Activated CD4-positive, alpha-beta T cell treated with anti-CD3 and anti-CD28 coated beads, Interleukin-2, amount 10 ng/mL, durations not matched to agents 7 days and 5 days (primary cell): ENCODE measurements around the gene KIR2DL4. TPM values are rescaled to one million over a fixed set of nuclear protein-coding genes. Genes with fewer than 3 reads are reported as not detected.
"Not testable (repeated sequence)": the region's sequence is repeated elsewhere in the genome, so short reads cannot be mapped to it uniquely, and the experiment has no call there.

Experiments
- CTCF ChIA-PET: fragments of 350-600 bp; sonication (Branson Sonifier 250); formaldehyde crosslinking; loops from one replicate; lab custom pipeline; 2021; ENCODE audit warnings: antibody characterized with exemption; lab: Charles Lee
- POLR2A ChIA-PET: fragments of 350-600 bp; sonication (Branson Sonifier 250); formaldehyde crosslinking; loops from one replicate; lab custom pipeline; 2021; ENCODE audit warnings: antibody characterized with exemption; lab: Charles Lee
- DNase-seq: peaks from one replicate; pipeline ENCODE4 v3.0.0-alpha.2; 2020
- H3K27ac Mint-ChIP-seq: one replicate; pipeline ENCODE4 v1.8.0; 2021; ENCODE audit warnings: mild to moderate bottlenecking, moderate library complexity, mixed read lengths
- H3K27me3 Mint-ChIP-seq: one replicate; pipeline ENCODE4 v1.8.0; 2021; ENCODE audit warnings: mixed read lengths
- H3K36me3 Mint-ChIP-seq: one replicate; pipeline ENCODE4 v1.8.0; 2021; ENCODE audit warnings: low read depth, mixed read lengths
- H3K4me1 Mint-ChIP-seq: one replicate; pipeline ENCODE4 v1.8.0; 2021; ENCODE audit warnings: mixed read lengths
- H3K4me3 Mint-ChIP-seq: one replicate; pipeline ENCODE4 v1.8.0; 2021; ENCODE audit warnings: mild to moderate bottlenecking, moderate library complexity, mixed read lengths
- H3K9me3 Mint-ChIP-seq: one replicate; pipeline ENCODE4 v1.8.0; 2021; ENCODE audit warnings: mixed read lengths
- total RNA-seq, 2 experiments: library from RNA; stranded (reverse); gene quantifications; one replicate each; pipeline ENCODE4 v1.2.3, GENCODE V29; 2021

The KIR2DL4 gene
- total RNA-seq, 2 experiments from 2014 or later, result 0.30 TPM; not detected in 1

DNA sequence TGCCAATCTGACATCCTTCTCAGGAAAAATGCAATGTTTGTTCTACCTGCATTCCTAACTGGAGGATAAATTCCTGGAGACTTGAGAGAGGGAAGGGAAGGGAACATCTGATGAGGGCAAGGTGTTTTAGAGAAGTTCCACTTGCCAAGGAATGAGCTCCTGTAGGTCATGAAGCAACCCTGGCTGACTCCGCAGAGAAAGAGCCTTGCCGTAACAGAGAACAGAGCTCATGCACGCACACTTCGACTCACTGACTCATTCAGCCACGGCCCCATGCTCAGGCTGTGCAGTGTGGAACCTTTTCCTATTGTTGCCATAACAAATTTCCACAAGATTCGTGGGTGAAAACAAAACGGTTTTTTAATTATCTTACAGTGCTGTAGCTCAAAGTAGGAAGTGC lies 24.5 kb upstream of the KIR2DL4 start:
- H3K4me1 Mint-ChIP-seq, H3K9me3 Mint-ChIP-seq, H3K4me3 Mint-ChIP-seq, POLR2A ChIA-PET, CTCF ChIA-PET, DNase-seq, H3K27me3 Mint-ChIP-seq, H3K27ac Mint-ChIP-seq, H3K36me3 Mint-ChIP-seq: not testable (repeated sequence)

DNA sequence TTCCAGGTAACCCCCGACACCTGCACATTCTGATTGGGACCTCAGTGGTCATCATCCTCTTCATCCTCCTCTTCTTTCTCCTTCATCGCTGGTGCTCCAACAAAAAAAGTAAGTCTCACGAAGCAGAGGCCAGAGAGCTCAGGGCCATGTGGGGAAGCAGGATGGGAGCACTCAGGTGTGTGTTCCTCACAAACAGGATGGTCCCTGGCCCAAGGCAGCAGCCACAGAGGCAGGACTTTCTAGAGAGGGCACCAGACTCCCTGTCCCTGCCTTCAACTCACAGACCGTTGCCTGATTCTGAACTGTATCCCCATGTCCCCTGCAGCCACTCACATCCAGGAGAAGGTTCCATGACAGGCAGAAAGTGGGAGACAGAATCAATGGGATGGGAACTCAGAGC lies 20.5 kb upstream of the KIR2DL4 start:
- POLR2A ChIA-PET, H3K4me1 Mint-ChIP-seq, H3K4me3 Mint-ChIP-seq, H3K36me3 Mint-ChIP-seq, CTCF ChIA-PET, H3K27me3 Mint-ChIP-seq, H3K9me3 Mint-ChIP-seq, H3K27ac Mint-ChIP-seq, DNase-seq: not testable (repeated sequence)

GRCh38 chr19:54786091-54786723 lies 17.2 kb upstream of the KIR2DL4 start:
- H3K9me3 Mint-ChIP-seq, POLR2A ChIA-PET, CTCF ChIA-PET, H3K27me3 Mint-ChIP-seq, H3K4me1 Mint-ChIP-seq, DNase-seq, H3K36me3 Mint-ChIP-seq, H3K4me3 Mint-ChIP-seq, H3K27ac Mint-ChIP-seq: not testable (repeated sequence)

GRCh38 chr19:54788154-54788553 lies 15.3 kb upstream of the KIR2DL4 start:
- H3K4me1 Mint-ChIP-seq, CTCF ChIA-PET, H3K4me3 Mint-ChIP-seq, DNase-seq, H3K27ac Mint-ChIP-seq, H3K36me3 Mint-ChIP-seq, POLR2A ChIA-PET, H3K9me3 Mint-ChIP-seq: not testable (repeated sequence)
- H3K27me3 Mint-ChIP-seq, result peaks cover 13% of the 10 kb centered on the region

GRCh38 chr19:54790711-54791110 lies 12.7 kb upstream of the KIR2DL4 start:
- CTCF ChIA-PET, result no interaction called here
- H3K27ac Mint-ChIP-seq, result no peak overlapping the region
- POLR2A ChIA-PET, result no interaction called here
- H3K9me3 Mint-ChIP-seq, result no peaks in the 10 kb centered on the region
- H3K36me3 Mint-ChIP-seq, result no peaks in the 10 kb centered on the region
- no peak overlapping the region for H3K4me3 Mint-ChIP-seq
- H3K4me1 Mint-ChIP-seq, result peaks cover 11% of the 10 kb centered on the region
- DNase-seq, result no peak
- H3K27me3 Mint-ChIP-seq, result peaks cover 13% of the 10 kb centered on the region

GRCh38 chr19:54791476-54791875 lies 11.9 kb upstream of the KIR2DL4 start:
- Mint-ChIP-seq H3K4me1 (peaks cover 11% of the 10 kb centered on the region), H3K36me3 (no peaks in the 10 kb centered on the region), H3K27me3 (peaks cover 13% of the 10 kb centered on the region), H3K4me3 (no peak overlapping the region), H3K27ac (no peak overlapping the region), H3K9me3 (no peaks in the 10 kb centered on the region)
- POLR2A ChIA-PET, result no interaction called here
- no peak for DNase-seq
- CTCF ChIA-PET, result no interaction called here

- Mint-ChIP-seq H3K4me1 (peaks cover 11% of the 10 kb centered on the region), H3K9me3 (no peaks in the 10 kb centered on the region), H3K27ac (no peak overlapping the region), H3K36me3 (no peaks in the 10 kb centered on the region), H3K27me3 (peaks cover 20% of the 10 kb centered on the region), H3K4me3 (peak overlapping the region; percentile 63)
- DNase-seq, result no peak
- ChIA-PET CTCF (no interaction called here), POLR2A (no interaction called here)
Observed at GRCh38 chr19:54792814-54793213, 10.6 kb upstream of the KIR2DL4 start.

DNA sequence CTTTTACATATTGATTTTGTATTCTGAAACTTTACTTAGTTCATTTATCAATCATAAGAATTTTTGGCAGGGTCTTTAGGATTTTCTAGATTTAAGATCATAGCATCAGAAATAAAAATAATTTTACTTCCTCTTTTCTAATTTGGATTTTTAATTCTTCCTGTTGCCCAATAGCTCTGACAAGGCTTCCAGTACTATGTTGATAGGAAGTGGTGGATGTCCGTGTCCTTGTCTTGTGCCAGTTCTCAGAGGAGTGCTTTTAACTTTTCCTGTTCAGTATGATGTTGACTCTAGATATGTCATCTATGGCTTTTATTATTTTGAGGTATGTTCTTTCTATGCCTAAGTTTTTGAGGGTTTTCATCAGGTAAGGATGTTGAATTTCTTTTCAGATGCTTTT lies 7.7 kb upstream of the KIR2DL4 start:
- POLR2A ChIA-PET, result no interaction called here
- DNase-seq, result no peak
- Mint-ChIP-seq H3K27ac (no peak overlapping the region), H3K4me1 (peaks cover 11% of the 10 kb centered on the region), H3K9me3 (no peaks in the 10 kb centered on the region), H3K4me3 (no peak overlapping the region), H3K27me3 (peaks cover 20% of the 10 kb centered on the region), H3K36me3 (no peaks in the 10 kb centered on the region)
- CTCF ChIA-PET, result no interaction called here

GRCh38 chr19:54804101-54804500 lies 691 bp downstream of the KIR2DL4 start:
- no peaks in the 10 kb centered on the region for H3K9me3 Mint-ChIP-seq
- H3K27ac Mint-ChIP-seq, result no peak overlapping the region
- DNase-seq, result no peak
- H3K27me3 Mint-ChIP-seq, result peaks cover 2% of the 10 kb centered on the region
- no peaks in the 10 kb centered on the region for H3K36me3 Mint-ChIP-seq
- H3K4me3 Mint-ChIP-seq, result no peak overlapping the region
- no peaks in the 10 kb centered on the region for H3K4me1 Mint-ChIP-seq
- CTCF ChIA-PET, result no interaction called here
- POLR2A ChIA-PET, result no interaction called here

- CTCF ChIA-PET, result no interaction called here
- H3K36me3 Mint-ChIP-seq, result no peaks in the 10 kb centered on the region
- no peak for DNase-seq
- no peaks in the 10 kb centered on the region for H3K9me3 Mint-ChIP-seq
- H3K27me3 Mint-ChIP-seq, result peaks cover 2% of the 10 kb centered on the region
- no peaks in the 10 kb centered on the region for H3K4me1 Mint-ChIP-seq
- no peak overlapping the region for H3K27ac Mint-ChIP-seq
- H3K4me3 Mint-ChIP-seq, result no peak overlapping the region
- POLR2A ChIA-PET, result no interaction called here
Observed at GRCh38 chr19:54804571-54804970, 1.2 kb downstream of the KIR2DL4 start.

DNA sequence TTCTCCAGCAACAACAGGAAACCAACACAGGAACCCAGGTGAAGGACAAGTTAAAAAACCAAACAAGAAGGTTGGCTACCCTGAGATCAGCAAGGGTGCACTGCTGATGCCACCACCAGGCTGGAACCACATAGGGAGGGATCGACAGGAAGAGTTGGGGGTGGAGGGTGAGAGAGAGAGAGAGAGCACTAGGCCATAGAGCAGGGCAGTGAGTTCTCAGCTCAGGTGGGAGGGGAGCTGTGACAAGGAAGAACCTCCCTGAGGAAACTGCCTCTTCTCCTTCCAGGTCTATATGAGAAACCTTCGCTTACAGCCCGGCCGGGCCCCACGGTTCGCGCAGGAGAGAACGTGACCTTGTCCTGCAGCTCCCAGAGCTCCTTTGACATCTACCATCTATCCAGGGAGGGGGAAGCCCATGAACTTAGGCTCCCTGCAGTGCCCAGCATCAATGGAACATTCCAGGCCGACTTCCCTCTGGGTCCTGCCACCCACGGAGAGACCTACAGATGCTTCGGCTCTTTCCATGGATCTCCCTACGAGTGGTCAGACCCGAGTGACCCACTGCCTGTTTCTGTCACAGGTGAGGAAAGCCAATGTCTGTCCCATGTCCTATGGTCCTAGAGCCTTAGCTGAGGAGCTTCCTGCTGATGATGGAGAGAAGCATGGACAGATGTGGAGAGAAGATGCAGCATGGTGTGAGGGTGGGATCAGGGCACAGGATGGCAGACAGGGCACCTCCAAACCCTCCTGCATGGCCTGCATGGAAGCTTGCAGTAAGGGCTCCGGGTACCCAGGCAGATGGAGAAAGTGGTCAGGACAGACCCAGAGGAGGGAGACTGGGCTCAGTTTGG lies 2.5 kb downstream of the KIR2DL4 start:
- no peak for DNase-seq
- CTCF ChIA-PET, result no interaction called here

DNA sequence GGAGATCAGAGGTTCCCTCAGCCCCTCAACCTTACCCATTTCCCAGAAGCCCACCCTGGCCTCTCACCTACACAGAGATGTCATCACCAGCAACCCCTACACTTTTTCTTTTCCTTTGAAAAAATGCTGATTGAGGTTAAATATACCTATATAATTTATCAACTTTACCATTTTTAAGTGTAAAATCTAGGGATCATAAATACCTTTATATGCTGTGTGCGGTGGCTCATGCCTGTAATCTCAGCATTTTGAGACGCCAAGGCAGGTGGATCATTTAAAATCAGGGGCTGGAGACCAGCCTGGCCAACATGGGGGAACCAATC lies 3.1 kb downstream of the KIR2DL4 start:
- Mint-ChIP-seq H3K4me1 (no peaks in the 10 kb centered on the region), H3K4me3 (no peak overlapping the region), H3K36me3 (no peaks in the 10 kb centered on the region), H3K9me3 (no peaks in the 10 kb centered on the region), H3K27me3 (peaks cover 3% of the 10 kb centered on the region), H3K27ac (no peak overlapping the region)
- POLR2A ChIA-PET, result no interaction called here
- CTCF ChIA-PET, result no interaction called here
- DNase-seq, result no peak

More for the DNA sequence above, 2.5 kb downstream of the KIR2DL4 start:
- H3K4me3 Mint-ChIP-seq, result no peak overlapping the region
- peaks cover 3% of the 10 kb centered on the region for H3K27me3 Mint-ChIP-seq
- POLR2A ChIA-PET, result no interaction called here
- H3K27ac Mint-ChIP-seq, result no peak overlapping the region
- no peaks in the 10 kb centered on the region for H3K36me3 Mint-ChIP-seq
- no peaks in the 10 kb centered on the region for H3K4me1 Mint-ChIP-seq
- H3K9me3 Mint-ChIP-seq, result no peaks in the 10 kb centered on the region

DNA sequence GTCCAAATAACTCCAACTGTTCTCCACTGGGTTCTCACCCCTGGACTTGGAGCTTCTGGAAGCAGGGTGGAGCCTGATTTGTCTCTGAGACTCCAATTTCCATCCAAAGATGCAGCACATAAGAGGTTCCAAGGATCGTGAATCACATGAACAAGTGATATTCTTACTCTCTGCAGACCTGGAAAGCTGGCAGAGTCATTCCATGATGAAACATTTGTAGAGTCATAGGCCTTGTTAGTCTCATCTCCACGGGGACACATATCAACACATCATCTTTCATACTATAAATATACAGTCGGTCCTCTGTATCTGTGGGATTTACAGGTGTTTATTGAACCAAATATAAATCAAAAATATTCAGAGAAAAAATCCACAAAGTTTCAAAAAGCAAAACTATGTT lies 11.2 kb downstream of the KIR2DL4 start:
- H3K4me1 Mint-ChIP-seq, CTCF ChIA-PET, H3K9me3 Mint-ChIP-seq, H3K36me3 Mint-ChIP-seq, H3K27me3 Mint-ChIP-seq, DNase-seq, H3K4me3 Mint-ChIP-seq, POLR2A ChIA-PET, H3K27ac Mint-ChIP-seq: not testable (repeated sequence)

- POLR2A ChIA-PET, result not testable (repeated sequence)
Observed at GRCh38 chr19:54816251-54816650, 12.8 kb downstream of the KIR2DL4 start, which contains the start of gene KIR3DL1. Gene KIR3DL1, plus strand, starts transcription at chr19:54816468.

More at GRCh38 chr19:54816251-54816650, 12.8 kb downstream of the KIR2DL4 start, which contains the start of gene KIR3DL1:
- H3K9me3 Mint-ChIP-seq, H3K36me3 Mint-ChIP-seq, H3K4me3 Mint-ChIP-seq, H3K27me3 Mint-ChIP-seq, H3K27ac Mint-ChIP-seq, CTCF ChIA-PET, DNase-seq, H3K4me1 Mint-ChIP-seq: not testable (repeated sequence)
